ENCODE results near the gene NHLH2. TPM values are rescaled to one million over a fixed set of nuclear protein-coding genes. Genes with fewer than 3 reads are reported as not detected.

Gene NHLH2
- total RNA-seq, 2 donors from 2014 or later: 1.4 to 2.1 TPM

DNA sequence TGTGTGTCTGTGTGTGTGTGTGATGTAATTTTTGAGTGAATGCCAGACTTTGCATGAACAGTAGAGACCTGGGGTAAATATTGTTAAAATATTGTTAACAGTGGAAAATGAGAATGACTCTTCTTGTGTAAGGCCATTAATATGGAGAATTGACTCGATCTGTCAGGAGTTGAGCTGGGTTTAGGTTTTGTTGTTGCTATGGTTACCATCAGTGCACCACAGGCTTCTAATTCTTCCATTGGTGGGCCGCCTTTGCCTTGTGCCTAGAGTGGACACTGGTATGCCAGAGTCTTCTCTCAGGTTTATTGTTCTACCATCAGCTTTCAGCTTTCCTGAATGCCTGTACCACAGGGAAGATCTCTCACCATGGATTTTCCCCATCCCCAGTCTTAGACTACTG lies 10.0 kb upstream of the NHLH2 start:
- no peak overlapping the region for H3K4me3 ChIP-seq (ENCODE audit: low read length)
- H3K9ac ChIP-seq (ENCODE audit: extremely low read depth, low read length, poor library complexity, severe bottlenecking): no peak overlapping the region
- Mint-ChIP-seq H3K36me3 (ENCODE audit: low read depth) (no peaks in the 10 kb centered on the region), H3K4me1 (no peaks in the 10 kb centered on the region), H3K9me3 (peaks cover 5% of the 10 kb centered on the region), H3K4me3 (no peak overlapping the region), H3K27ac (no peak overlapping the region), H3K27me3 (ENCODE audit: insufficient read depth) (no peaks in the 10 kb centered on the region)
- WGBS, 2 experiments (ENCODE audit: insufficient coverage in 1 of 2, insufficient read length in 1 of 2): 93% methylated on average over 2 of the region's 2 CpGs; no CpG with 5 or more reads in 1 of the 2 experiments
- TF ChIP-seq, protein P1, sequence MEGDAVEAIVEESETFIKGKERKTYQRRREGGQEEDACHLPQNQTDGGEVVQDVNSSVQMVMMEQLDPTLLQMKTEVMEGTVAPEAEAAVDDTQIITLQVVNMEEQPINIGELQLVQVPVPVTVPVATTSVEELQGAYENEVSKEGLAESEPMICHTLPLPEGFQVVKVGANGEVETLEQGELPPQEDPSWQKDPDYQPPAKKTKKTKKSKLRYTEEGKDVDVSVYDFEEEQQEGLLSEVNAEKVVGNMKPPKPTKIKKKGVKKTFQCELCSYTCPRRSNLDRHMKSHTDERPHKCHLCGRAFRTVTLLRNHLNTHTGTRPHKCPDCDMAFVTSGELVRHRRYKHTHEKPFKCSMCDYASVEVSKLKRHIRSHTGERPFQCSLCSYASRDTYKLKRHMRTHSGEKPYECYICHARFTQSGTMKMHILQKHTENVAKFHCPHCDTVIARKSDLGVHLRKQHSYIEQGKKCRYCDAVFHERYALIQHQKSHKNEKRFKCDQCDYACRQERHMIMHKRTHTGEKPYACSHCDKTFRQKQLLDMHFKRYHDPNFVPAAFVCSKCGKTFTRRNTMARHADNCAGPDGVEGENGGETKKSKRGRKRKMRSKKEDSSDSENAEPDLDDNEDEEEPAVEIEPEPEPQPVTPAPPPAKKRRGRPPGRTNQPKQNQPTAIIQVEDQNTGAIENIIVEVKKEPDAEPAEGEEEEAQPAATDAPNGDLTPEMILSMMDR (conservative IDR thresholded peaks at IDR 0.05): no peak
- no peak overlapping the region for H3K27ac ChIP-seq (ENCODE audit: low read depth, low read length)
- no peaks in the 10 kb centered on the region for H3K36me3 ChIP-seq (ENCODE audit: control insufficient read depth, insufficient read depth, low read length)
- no peaks in the 10 kb centered on the region for H3K4me1 ChIP-seq (ENCODE audit: control insufficient read depth, insufficient read depth, low read length)
- no peaks in the 10 kb centered on the region for H3K27me3 ChIP-seq (ENCODE audit: control insufficient read depth, insufficient read depth, low read length, poor library complexity, severe bottlenecking)
- DNase-seq: no peak
- H3K9me3 ChIP-seq (ENCODE audit: control insufficient read depth, low read length): peaks cover 8% of the 10 kb centered on the region

DNA sequence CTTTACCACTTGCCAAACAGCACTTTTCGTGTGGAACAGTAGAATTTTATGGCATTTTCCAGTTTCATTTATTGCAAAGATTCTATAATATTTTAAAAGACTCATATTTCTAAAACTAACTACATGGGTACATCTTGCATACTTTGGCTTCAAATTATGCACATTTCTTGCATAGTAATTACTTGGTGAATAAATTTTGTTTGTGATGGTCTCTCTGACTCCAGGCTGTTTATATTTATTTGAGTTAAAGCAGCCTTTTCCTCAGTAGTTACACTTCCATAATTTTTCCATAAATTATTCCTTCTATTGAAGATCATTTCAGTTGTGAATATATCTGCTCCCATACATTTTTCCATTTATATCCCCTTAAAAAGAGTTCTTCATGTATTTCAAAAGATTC lies 6.9 kb upstream of the NHLH2 start:
- Histone ChIP-seq H3K4me3 (ENCODE audit: low read length) (no peak overlapping the region), H3K4me1 (ENCODE audit: control insufficient read depth, insufficient read depth, low read length) (no peaks in the 10 kb centered on the region), H3K27me3 (ENCODE audit: control insufficient read depth, insufficient read depth, low read length, poor library complexity, severe bottlenecking) (no peaks in the 10 kb centered on the region), H3K36me3 (ENCODE audit: control insufficient read depth, insufficient read depth, low read length) (no peaks in the 10 kb centered on the region), H3K9me3 (ENCODE audit: control insufficient read depth, low read length) (no peaks in the 10 kb centered on the region), H3K27ac (ENCODE audit: low read depth, low read length) (no peak overlapping the region), H3K9ac (ENCODE audit: extremely low read depth, low read length, poor library complexity, severe bottlenecking) (no peak overlapping the region)
- no peak overlapping the region for H3K4me3 Mint-ChIP-seq
- H3K36me3 Mint-ChIP-seq (ENCODE audit: low read depth): no peaks in the 10 kb centered on the region
- no peaks in the 10 kb centered on the region for H3K9me3 Mint-ChIP-seq
- H3K27ac Mint-ChIP-seq: no peak overlapping the region
- DNase-seq: no peak
- TF ChIP-seq, protein P1 (conservative IDR thresholded peaks at IDR 0.05): no peak
- WGBS, 2 experiments (ENCODE audit: insufficient coverage in 1 of 2, insufficient read length in 1 of 2): 93% methylated on average over 1 of the region's 1 CpG; no CpG with 5 or more reads in 1 of the 2 experiments
- no peaks in the 10 kb centered on the region for H3K4me1 Mint-ChIP-seq
- H3K27me3 Mint-ChIP-seq (ENCODE audit: insufficient read depth): no peaks in the 10 kb centered on the region

DNA sequence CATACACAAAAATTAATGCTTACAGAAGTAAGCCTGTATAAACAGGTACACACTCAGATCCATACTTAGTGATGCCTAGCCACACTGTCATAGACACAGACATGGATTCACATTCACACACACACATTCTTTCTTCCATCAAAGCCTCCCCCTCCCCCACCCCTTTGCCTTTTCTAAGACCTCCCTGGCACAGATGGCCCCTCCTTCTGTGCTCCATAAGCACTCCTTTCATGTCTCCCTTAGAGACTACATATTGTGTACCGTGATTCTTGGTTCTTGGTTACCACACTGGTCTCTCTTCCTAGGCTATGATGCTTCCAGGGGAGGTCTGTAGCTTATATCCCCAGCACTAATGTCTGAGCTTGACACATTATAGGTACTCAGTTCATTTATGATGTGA lies 2.0 kb upstream of the NHLH2 start:
- TF ChIP-seq, protein P1 (conservative IDR thresholded peaks at IDR 0.05): no peak
- Histone ChIP-seq H3K9ac (ENCODE audit: extremely low read depth, low read length, poor library complexity, severe bottlenecking) (no peak overlapping the region), H3K36me3 (ENCODE audit: control insufficient read depth, insufficient read depth, low read length) (no peaks in the 10 kb centered on the region), H3K4me1 (ENCODE audit: control insufficient read depth, insufficient read depth, low read length) (no peaks in the 10 kb centered on the region), H3K27ac (ENCODE audit: low read depth, low read length) (no peak overlapping the region), H3K27me3 (ENCODE audit: control insufficient read depth, insufficient read depth, low read length, poor library complexity, severe bottlenecking) (peaks cover 25% of the 10 kb centered on the region), H3K4me3 (ENCODE audit: low read length) (no peak overlapping the region), H3K9me3 (ENCODE audit: control insufficient read depth, low read length) (no peaks in the 10 kb centered on the region)
- peaks cover 7% of the 10 kb centered on the region for H3K27me3 Mint-ChIP-seq (ENCODE audit: insufficient read depth)
- H3K9me3 Mint-ChIP-seq: no peaks in the 10 kb centered on the region
- no peak overlapping the region for H3K4me3 Mint-ChIP-seq
- no peak overlapping the region for H3K27ac Mint-ChIP-seq
- H3K36me3 Mint-ChIP-seq (ENCODE audit: low read depth): no peaks in the 10 kb centered on the region
- 86% methylated on average over 1 of the region's 1 CpG; no CpG with 5 or more reads in 1 of the 2 experiments for WGBS, 2 experiments (ENCODE audit: insufficient coverage in 1 of 2, insufficient read length in 1 of 2)
- DNase-seq: no peak
- H3K4me1 Mint-ChIP-seq: peaks cover 13% of the 10 kb centered on the region
